D721Med (cell line): ENCODE data around the gene ABCC2.

ENCODE experiments used
- DNase-seq: peaks from one replicate; pipeline ENCODE4 v3.0.0; 2011; ENCODE audit warnings: low spot score; ENCODE audit not compliant: insufficient read length
- FAIRE-seq: peaks from 2 replicates; lab custom pipeline; 2011; peaks lifted over from hg19 to GRCh38; lab: Jason Lieb, UNC
- TF ChIP-seq, protein P1 (sequence below): IDR thresholded peaks from 2 replicates; pipeline ENCODE4 v1.5.1; 2012; ENCODE audit warnings: mild to moderate bottlenecking, control low read depth; ENCODE audit not compliant: insufficient read depth; ENCODE audit errors: missing control alignments

The ABCC2 gene

DNA sequence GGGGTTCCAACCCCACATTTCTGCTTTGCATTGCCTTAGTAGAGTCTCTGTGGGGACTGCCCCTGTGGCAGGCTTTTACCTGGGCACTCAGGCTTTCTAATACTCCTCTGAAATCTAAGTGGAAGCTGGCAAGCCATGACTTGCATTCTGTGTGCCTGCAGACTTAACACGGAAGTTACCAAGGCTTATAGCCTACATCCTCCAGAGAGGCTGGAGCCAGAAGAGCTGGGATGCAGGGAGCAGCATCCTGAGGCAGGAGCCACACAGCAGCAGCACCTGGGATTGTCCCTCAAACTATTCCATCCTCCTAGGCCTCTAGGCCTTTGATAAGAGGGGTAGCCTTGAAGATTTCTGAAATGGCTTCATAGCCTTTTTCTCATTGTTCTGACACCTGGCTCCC, 22.1 kb upstream of the ABCC2 start:
- TF ChIP-seq, protein P1, sequence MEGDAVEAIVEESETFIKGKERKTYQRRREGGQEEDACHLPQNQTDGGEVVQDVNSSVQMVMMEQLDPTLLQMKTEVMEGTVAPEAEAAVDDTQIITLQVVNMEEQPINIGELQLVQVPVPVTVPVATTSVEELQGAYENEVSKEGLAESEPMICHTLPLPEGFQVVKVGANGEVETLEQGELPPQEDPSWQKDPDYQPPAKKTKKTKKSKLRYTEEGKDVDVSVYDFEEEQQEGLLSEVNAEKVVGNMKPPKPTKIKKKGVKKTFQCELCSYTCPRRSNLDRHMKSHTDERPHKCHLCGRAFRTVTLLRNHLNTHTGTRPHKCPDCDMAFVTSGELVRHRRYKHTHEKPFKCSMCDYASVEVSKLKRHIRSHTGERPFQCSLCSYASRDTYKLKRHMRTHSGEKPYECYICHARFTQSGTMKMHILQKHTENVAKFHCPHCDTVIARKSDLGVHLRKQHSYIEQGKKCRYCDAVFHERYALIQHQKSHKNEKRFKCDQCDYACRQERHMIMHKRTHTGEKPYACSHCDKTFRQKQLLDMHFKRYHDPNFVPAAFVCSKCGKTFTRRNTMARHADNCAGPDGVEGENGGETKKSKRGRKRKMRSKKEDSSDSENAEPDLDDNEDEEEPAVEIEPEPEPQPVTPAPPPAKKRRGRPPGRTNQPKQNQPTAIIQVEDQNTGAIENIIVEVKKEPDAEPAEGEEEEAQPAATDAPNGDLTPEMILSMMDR, result no peak
- no peak for DNase-seq
- no peak for FAIRE-seq

DNA sequence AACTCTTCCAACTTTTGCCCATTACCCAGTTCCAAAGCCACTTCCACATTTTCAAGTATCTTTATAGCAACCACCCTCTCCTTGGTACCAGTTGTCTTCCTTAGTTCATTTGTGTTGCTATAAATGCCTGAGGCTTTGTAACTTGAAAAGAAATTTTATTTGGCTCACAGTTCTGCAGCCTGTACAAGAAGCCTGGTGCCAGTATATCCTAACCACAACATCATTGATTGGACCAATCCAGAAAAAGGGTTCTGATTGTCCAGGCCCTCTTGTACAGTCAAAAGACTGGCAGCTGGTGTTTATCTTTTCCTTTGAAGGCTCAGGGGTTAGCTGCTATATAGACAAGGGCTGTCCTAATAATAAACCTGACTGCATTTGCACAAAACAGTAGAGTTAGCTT, 21.1 kb upstream of the ABCC2 start:
- TF ChIP-seq, protein P1, result no peak
- no peak for FAIRE-seq
- no peak for DNase-seq

DNA sequence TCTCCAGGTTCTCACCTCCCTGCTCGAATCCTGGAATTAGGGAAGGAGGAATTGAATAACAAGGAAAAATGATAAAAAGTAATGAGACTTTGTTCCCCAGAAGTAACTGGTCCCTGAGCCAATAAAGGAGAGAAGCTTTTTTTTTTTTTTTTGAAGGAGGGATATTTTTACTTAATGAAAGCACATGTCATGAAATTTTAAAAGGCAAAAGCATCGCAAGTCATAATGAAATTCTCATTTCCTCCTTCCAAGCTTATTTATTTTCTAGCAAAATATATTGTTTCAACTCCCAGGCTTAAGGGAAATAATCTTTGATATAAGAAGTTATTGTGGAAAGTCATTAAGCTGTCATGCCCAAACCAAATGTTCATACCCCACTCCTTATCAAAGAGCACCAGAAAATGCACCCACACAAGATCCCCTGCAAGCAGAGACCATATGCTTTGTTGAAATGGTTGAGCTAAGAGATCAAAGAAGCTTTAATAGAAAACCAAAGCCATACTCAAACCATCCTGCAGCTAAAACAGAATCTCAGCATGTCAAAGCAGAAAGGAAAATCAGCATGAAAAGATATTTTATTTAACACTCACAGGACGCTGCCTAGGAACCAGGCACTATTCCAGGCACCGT, 16.7 kb upstream of the ABCC2 start:
- TF ChIP-seq, protein P1, result no peak
- no peak for DNase-seq
- FAIRE-seq, result no peak

DNA sequence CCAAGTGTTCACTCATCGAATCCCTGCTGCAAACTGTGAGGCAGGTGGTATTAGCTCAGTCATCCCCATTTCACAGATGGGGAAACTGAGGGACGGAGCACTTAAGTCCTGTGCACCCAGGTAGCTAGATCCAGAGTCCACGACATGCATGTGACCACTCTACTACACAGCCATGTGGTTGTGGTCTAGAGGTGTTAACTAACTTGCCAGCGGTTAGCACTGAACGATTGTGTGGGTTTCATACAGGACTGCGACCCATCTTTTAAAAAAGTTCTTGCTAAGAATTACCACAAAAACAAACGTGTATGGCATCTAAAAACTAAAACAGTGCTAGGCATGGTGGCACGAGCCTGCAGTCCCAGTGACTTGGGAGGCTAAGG, 16.1 kb upstream of the ABCC2 start:
- TF ChIP-seq, protein P1, result no peak
- no peak for FAIRE-seq
- no peak for DNase-seq

DNA sequence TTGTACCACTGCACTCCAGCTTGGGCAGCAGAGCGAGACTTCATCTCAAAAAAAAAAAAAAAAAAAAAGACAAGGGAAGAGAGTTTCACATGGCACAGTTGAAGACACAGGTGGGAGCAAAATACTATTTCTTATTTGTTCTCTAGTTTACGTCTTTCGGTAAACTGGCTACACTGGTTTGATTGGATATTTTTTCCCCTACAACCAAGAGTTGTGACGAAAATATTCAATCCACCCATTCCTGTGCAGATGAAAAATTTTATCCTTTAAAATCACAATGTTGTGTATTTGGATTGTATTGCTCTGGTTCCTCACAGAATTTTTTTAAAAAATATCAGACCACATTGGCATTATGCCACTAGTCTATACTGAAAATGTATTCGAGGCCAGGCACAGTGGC, 14.5 kb upstream of the ABCC2 start:
- TF ChIP-seq, protein P1, result no peak
- DNase-seq (no peak), FAIRE-seq (no peak)

DNA sequence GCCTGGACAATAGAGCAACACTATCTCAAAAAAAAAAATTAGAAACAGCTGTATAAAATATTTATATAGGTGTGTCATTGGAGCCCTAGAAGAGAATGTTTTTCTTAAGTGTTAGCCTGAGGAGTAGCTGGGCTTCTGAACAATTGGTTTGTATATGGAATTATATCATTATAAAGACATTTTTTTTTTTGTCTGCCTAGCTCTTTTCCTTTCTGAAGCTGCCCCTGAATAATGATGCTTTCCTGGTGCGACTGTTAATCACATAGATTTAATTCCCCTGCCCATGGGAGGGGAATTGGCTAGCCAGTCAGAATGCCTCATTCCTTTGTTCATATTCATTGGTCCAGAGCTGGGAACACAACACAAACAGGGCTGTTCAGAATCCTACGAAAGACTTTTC, 13.9 kb upstream of the ABCC2 start:
- TF ChIP-seq, protein P1, result no peak
- FAIRE-seq, result no peak
- no peak for DNase-seq

DNA sequence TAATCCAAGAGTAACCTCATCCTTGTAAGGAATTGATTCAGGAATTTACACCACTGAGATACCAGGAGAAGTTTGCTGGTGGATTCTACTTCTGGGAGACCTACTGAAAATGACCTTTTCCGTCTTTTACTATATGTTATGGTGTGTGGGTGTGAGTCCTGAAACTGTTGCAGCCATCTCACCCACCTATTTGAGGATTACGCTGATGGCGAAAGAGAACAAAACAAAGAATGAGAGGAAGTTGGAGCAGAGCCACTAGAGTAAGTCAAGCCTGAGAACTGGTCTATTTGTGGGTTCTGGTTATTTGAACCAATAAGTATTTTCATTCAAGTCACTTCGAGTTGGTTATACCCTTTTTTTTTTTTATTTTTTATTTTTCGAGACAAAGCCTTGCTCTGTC, 12.7 kb upstream of the ABCC2 start:
- no peak for DNase-seq
- TF ChIP-seq, protein P1, result no peak
- FAIRE-seq, result no peak
